ENCODE results near the gene KRTAP10-6. TPM values are rescaled to one million over a fixed set of nuclear protein-coding genes. Genes with fewer than 3 reads are reported as not detected.

The KRTAP10-6 gene
- polyA plus RNA-seq, 2 of the 4 experiments (the other 2 are of a cell fraction) = not detected

DNA sequence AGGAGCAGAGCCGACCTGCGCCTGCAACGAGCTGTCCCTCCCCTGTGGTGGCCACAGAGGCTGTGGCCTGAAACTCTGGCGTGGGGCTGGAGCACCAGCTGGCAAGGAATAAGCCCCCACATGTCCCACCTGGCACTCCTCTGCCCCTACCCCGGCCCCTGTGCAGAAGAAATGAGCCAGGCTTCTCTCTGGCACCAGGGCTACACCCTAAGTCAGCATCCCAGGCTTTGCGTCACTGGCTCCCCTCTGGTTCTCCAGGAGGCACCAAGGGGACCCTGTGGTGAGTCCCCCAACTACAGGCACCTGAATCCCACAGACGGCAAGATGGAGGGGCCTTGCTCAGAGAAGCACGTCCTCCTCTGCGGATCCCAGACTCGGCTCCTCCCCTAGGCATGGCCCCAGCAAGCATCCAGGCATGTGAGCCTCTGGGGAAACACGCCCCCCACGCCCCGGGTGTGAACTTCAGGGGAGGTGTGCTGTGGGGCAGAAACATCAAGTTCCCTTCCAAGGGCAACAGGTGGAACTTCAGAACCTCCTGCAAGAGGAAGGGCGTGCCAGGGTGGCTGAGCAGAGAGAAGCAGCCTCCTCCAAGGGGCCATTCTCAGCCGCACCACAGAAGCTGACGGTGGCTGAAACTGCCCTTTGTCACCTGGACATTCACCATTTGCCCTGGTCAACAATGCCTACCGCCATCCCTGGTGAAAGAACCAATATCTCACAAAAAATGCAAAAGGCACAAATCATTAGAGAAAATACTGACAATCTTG, 11.0 kb upstream of the KRTAP10-6 start (continued):
- TF ChIP-seq CHD4 (IDR thresholded peaks at IDR 0.05; ENCODE audit: borderline replicate concordance) = no peak
- no peak for TF ChIP-seq JUN (IDR thresholded peaks at IDR 0.05)
- TF ChIP-seq, protein P1, sequence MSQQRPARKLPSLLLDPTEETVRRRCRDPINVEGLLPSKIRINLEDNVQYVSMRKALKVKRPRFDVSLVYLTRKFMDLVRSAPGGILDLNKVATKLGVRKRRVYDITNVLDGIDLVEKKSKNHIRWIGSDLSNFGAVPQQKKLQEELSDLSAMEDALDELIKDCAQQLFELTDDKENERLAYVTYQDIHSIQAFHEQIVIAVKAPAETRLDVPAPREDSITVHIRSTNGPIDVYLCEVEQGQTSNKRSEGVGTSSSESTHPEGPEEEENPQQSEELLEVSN (IDR thresholded peaks at IDR 0.05; ENCODE audit: borderline replicate concordance, low read depth) = no peak

DNA sequence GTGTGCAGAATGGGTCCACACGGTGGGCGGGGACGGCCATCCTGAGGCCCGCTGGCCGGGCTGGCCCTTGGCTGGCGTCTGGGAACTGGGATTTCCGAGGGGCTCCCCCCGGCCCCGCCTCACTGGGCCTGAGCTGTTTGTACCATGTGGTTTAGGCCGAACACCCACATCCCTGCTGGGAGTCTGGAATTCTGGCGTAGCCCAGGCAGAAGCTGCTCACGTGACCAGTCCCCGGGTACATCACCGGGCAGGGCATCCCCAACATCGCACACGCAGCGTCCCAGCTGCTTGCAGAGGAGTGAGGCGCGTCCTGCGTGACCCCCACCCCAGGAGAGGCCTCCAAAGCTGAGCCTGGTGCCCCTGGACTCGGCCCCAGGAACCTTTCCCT, 10.2 kb upstream of the KRTAP10-6 start:
- no peak for TF ChIP-seq GATA3 (IDR thresholded peaks at IDR 0.05; ENCODE audit: borderline replicate concordance)
- no peak for TF ChIP-seq KDM5A (IDR thresholded peaks at IDR 0.05)
- TF ChIP-seq POLR2AphosphoS2 (conservative IDR thresholded peaks at IDR 0.05; ENCODE audit: low read length) = no peak
- no peak for TF ChIP-seq ZSCAN20 (CRISPR knock-in tag; IDR thresholded peaks at IDR 0.05)
- TF ChIP-seq ESRRA (IDR thresholded peaks at IDR 0.05; ENCODE audit: borderline replicate concordance, low read length) = no peak
- no peak for TF ChIP-seq BHLHE40 (IDR thresholded peaks at IDR 0.05; ENCODE audit: low read depth, low read length)
- no peak for TF ChIP-seq CBX2 (IDR thresholded peaks at IDR 0.05; ENCODE audit: borderline replicate concordance, low read depth)
- TF ChIP-seq MAZ (IDR thresholded peaks at IDR 0.05; ENCODE audit: borderline replicate concordance, low read depth, low read length) = no peak
- TF ChIP-seq, protein P2, sequence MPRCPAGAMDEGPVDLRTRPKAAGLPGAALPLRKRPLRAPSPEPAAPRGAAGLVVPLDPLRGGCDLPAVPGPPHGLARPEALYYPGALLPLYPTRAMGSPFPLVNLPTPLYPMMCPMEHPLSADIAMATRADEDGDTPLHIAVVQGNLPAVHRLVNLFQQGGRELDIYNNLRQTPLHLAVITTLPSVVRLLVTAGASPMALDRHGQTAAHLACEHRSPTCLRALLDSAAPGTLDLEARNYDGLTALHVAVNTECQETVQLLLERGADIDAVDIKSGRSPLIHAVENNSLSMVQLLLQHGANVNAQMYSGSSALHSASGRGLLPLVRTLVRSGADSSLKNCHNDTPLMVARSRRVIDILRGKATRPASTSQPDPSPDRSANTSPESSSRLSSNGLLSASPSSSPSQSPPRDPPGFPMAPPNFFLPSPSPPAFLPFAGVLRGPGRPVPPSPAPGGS (IDR thresholded peaks at IDR 0.05) = no peak
- no peak for TF ChIP-seq RNF2 (IDR thresholded peaks at IDR 0.05; ENCODE audit: borderline replicate concordance, low read depth)
- TF ChIP-seq RFX5 (IDR thresholded peaks at IDR 0.05) = no peak
- TF ChIP-seq, protein P3, sequence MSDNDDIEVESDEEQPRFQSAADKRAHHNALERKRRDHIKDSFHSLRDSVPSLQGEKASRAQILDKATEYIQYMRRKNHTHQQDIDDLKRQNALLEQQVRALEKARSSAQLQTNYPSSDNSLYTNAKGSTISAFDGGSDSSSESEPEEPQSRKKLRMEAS (IDR thresholded peaks at IDR 0.05) = no peak
- TF ChIP-seq, protein P4, sequence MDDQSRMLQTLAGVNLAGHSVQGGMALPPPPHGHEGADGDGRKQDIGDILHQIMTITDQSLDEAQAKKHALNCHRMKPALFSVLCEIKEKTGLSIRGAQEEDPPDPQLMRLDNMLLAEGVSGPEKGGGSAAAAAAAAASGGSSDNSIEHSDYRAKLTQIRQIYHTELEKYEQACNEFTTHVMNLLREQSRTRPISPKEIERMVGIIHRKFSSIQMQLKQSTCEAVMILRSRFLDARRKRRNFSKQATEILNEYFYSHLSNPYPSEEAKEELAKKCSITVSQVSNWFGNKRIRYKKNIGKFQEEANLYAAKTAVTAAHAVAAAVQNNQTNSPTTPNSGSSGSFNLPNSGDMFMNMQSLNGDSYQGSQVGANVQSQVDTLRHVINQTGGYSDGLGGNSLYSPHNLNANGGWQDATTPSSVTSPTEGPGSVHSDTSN (IDR thresholded peaks at IDR 0.05) = no peak
- TF ChIP-seq ZFP36 (IDR thresholded peaks at IDR 0.05; ENCODE audit: borderline replicate concordance, partially characterized antibody) = no peak
- no peak for TF ChIP-seq CBX8 (IDR thresholded peaks at IDR 0.05)
- no peak for TF ChIP-seq HES2 (IDR thresholded peaks at IDR 0.05)
- no peak for TF ChIP-seq FOXS1 (CRISPR knock-in tag; IDR thresholded peaks at IDR 0.05)
- TF ChIP-seq POLR2A (IDR thresholded peaks at IDR 0.05; ENCODE audit: low read length) = no peak
- no peak for TF ChIP-seq EHF (CRISPR knock-in tag; IDR thresholded peaks at IDR 0.05)
- DNase-seq (ENCODE audit: low read depth in 1 of 2, low spot score in 1 of 2) (no peak), ATAC-seq (no peak), FAIRE-seq (no peak)
- WGBS (ENCODE audit: missing lambda C conversion rate) = 60% methylated on average over 1 of the region's 21 CpGs
- Histone ChIP-seq H3K4me2 (no peak overlapping the region), H3K4me1 (no peaks in the 10 kb centered on the region), H3K4me3 (no peak overlapping the region), H3K9me3 (no peaks in the 10 kb centered on the region), H3K27ac (no peak overlapping the region)
- ChIA-PET CTCF (no interaction called here), POLR2A (no interaction called here)
